MCF 10A (cell line): Measurements from ENCODE around the gene ATP8B3. TPM values are rescaled to one million over a fixed set of nuclear protein-coding genes. Genes with fewer than 3 reads are reported as not detected.

Source experiments
- BruUV-seq: library from RNA; stranded (reverse); fragments of 400-500 nt; replicated peaks from 2 replicates; lab custom pipeline; 2021; lab: Mats Ljungman, UMichigan
- CTCF ChIA-PET: fragments of 300-600 bp; sonication (Branson Sonifier 250); formaldehyde crosslinking; extraction: SDS; loops from one replicate; lab custom pipeline; 2021; ENCODE audit warnings: antibody characterized with exemption, inconsistent platforms; lab: Yijun Ruan, JAX
- POLR2A ChIA-PET: fragments of 300-600, 350-650 bp; sonication (Branson Sonifier 250); formaldehyde crosslinking; extraction: SDS; loops from one replicate; lab custom pipeline; 2020; ENCODE audit warnings: antibody characterized with exemption, inconsistent platforms; lab: Yijun Ruan, JAX
- DNase-seq: peaks from one replicate; pipeline ENCODE4 v3.0.0-alpha.2; 2018; ENCODE audit not compliant: unreplicated experiment
- H3K27ac Mint-ChIP-seq: one replicate; pipeline ENCODE4 v1.8.0; 2022; ENCODE audit warnings: mild to moderate bottlenecking, low read depth, mixed read lengths; ENCODE audit not compliant: unreplicated experiment
- H3K27me3 Mint-ChIP-seq: one replicate; pipeline ENCODE4 v1.8.0; 2022; ENCODE audit warnings: mixed read lengths; ENCODE audit not compliant: insufficient read depth, unreplicated experiment
- H3K36me3 Mint-ChIP-seq: one replicate; pipeline ENCODE4 v1.8.0; 2022; ENCODE audit warnings: mild to moderate bottlenecking, moderate library complexity, mixed read lengths; ENCODE audit not compliant: insufficient read depth, unreplicated experiment
- H3K4me1 Mint-ChIP-seq: one replicate; pipeline ENCODE4 v1.8.0; 2022; ENCODE audit warnings: mixed read lengths; ENCODE audit not compliant: insufficient read depth, unreplicated experiment
- H3K4me3 Mint-ChIP-seq: one replicate; pipeline ENCODE4 v1.8.0; 2022; ENCODE audit warnings: mild to moderate bottlenecking, moderate library complexity, mixed read lengths; ENCODE audit not compliant: unreplicated experiment
- H3K9me3 Mint-ChIP-seq: one replicate; pipeline ENCODE4 v1.8.0; 2022; ENCODE audit warnings: mixed read lengths; ENCODE audit not compliant: unreplicated experiment
- intact Hi-C: fragments of 100-400 bp; cut with micrococcal nuclease; formaldehyde crosslinking; loops from 2 replicates; pipeline ENCODE4 v1.14.1; 2022
- total RNA-seq: library from RNA; stranded (reverse); gene quantifications from 2 replicates; pipeline ENCODE4 v1.2.3, GENCODE V29; 2022
- TF ChIP-seq, protein P1 (sequence below): fragments of 200-600 bp; IDR thresholded peaks from one replicate; pipeline ENCODE4 v1.8.0; 2022; ENCODE audit warnings: antibody characterized with exemption, mild to moderate bottlenecking; ENCODE audit not compliant: unreplicated experiment

The ATP8B3 gene
- total RNA-seq, 1 experiment from 2014 or later, result 9.3 TPM

DNA sequence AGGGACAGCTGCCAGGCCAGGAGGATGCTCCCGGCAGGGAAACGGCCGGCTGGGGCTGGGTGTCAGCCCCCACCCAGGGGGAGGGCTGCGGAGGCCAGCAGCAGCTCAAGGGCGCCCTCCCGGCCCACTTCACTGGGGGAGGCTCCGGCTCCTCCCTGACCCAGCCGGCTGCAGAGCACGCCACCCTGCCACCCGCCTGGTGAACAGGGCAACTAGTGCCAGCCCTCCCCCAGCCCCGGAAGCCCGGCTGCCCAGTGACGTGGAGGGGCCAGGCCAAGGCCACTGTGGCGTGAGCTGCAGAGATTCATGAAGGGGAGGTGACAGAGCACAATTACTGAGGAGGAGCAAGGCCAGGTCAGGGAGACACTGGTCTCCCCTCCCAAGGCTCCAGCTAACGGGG lies 21.5 kb upstream of the ATP8B3 start:
- intact Hi-C loops, result no loop called here
- DNase-seq, result no peak
- no peak overlapping the region for H3K27ac Mint-ChIP-seq
- H3K27me3 Mint-ChIP-seq, result no peaks in the 10 kb centered on the region
- H3K4me3 Mint-ChIP-seq, result no peak overlapping the region
- ChIA-PET CTCF (interaction anchor here (0.5 kb wide), 1 partner anchor 10 kb away, joined by 6 read pairs; no protein-coding TSS in a partner anchor), POLR2A (interaction anchor here (0.6 kb wide), 1 partner anchor 301 kb away, joined by 3 read pairs; no protein-coding TSS in a partner anchor)
- H3K36me3 Mint-ChIP-seq, result peaks cover 27% of the 10 kb centered on the region
- TF ChIP-seq, protein P1, sequence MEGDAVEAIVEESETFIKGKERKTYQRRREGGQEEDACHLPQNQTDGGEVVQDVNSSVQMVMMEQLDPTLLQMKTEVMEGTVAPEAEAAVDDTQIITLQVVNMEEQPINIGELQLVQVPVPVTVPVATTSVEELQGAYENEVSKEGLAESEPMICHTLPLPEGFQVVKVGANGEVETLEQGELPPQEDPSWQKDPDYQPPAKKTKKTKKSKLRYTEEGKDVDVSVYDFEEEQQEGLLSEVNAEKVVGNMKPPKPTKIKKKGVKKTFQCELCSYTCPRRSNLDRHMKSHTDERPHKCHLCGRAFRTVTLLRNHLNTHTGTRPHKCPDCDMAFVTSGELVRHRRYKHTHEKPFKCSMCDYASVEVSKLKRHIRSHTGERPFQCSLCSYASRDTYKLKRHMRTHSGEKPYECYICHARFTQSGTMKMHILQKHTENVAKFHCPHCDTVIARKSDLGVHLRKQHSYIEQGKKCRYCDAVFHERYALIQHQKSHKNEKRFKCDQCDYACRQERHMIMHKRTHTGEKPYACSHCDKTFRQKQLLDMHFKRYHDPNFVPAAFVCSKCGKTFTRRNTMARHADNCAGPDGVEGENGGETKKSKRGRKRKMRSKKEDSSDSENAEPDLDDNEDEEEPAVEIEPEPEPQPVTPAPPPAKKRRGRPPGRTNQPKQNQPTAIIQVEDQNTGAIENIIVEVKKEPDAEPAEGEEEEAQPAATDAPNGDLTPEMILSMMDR, result no peak
- BruUV-seq, result no TSS peak
- no peaks in the 10 kb centered on the region for H3K4me1 Mint-ChIP-seq
- no peaks in the 10 kb centered on the region for H3K9me3 Mint-ChIP-seq

- no peaks in the 10 kb centered on the region for H3K27me3 Mint-ChIP-seq
- intact Hi-C loops, result no loop called here
- no TSS peak for BruUV-seq
- ChIA-PET CTCF (interaction anchor here (0.7 to 0.9 kb wide), 2 partner anchors 12 to 286 kb away, joined by 3 to 4 read pairs; no protein-coding TSS in a partner anchor), POLR2A (no interaction called here)
- peaks cover 27% of the 10 kb centered on the region for H3K36me3 Mint-ChIP-seq
- TF ChIP-seq, protein P1, result no peak
- no peak for DNase-seq
- H3K4me1 Mint-ChIP-seq, result no peaks in the 10 kb centered on the region
- H3K9me3 Mint-ChIP-seq, result no peaks in the 10 kb centered on the region
- H3K27ac Mint-ChIP-seq, result no peak overlapping the region
- no peak overlapping the region for H3K4me3 Mint-ChIP-seq
These were observed 20.1 kb upstream of the ATP8B3 start for GRCh38 chr19:1832046-1832663.

DNA sequence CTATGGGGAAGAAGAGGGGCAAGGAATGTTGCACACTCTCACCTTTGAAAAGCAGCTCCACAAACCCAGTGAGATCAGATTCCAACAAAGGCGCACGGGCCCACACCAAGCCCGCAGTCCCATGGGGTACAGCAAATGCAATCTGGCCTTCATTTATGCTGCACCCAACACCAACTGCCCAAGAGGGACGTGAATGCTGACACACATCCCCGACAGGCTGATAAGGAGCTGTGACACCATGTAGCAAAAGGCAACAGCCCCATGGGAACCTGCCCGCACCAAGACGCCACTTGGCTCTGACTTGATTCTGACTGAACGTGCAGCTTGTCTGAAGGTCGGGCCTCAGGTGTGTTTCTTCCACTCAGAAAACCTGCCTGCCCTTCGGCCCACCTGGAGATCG lies 18.9 kb upstream of the ATP8B3 start:
- no peak for DNase-seq
- Mint-ChIP-seq H3K4me1 (peaks cover 1% of the 10 kb centered on the region), H3K36me3 (peaks cover 25% of the 10 kb centered on the region), H3K4me3 (no peak overlapping the region), H3K27me3 (no peaks in the 10 kb centered on the region), H3K27ac (no peak overlapping the region), H3K9me3 (no peaks in the 10 kb centered on the region)
- ChIA-PET CTCF (interaction anchor here (0.9 to 2.0 kb wide), 3 partner anchors 8 to 64 kb away, joined by 3 to 10 read pairs (median 3); no protein-coding TSS in a partner anchor), POLR2A (no interaction called here)
- TF ChIP-seq, protein P1, result no peak
- intact Hi-C loops, result no loop called here
- BruUV-seq, result no TSS peak

DNA sequence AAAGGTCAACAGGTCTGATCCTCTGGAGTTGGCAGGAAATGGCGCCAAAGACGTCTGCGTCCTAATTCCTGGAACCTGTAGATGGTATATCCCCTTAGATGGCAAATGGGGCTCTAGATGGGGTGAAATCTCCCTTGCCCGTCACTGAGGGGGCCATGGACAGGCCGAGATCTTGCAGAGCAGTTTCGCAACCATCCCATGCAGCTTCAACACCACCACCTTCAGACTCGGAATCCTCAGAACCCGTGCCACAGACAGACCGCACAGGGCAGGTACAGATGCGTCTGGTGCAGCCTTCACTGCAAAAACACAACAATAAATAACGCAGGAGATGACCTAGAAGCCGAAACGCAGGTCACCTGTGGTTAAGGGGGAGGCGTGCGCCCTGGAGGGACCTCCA lies 18.5 kb upstream of the ATP8B3 start:
- ChIA-PET POLR2A (no interaction called here), CTCF (interaction anchor here (0.8 to 2.0 kb wide), 5 partner anchors 8 to 668 kb away, joined by 3 to 10 read pairs (median 3); no protein-coding TSS in a partner anchor)
- BruUV-seq, result no TSS peak
- Mint-ChIP-seq H3K27me3 (no peaks in the 10 kb centered on the region), H3K4me1 (peaks cover 4% of the 10 kb centered on the region), H3K36me3 (peaks cover 30% of the 10 kb centered on the region), H3K4me3 (no peak overlapping the region), H3K9me3 (no peaks in the 10 kb centered on the region), H3K27ac (no peak overlapping the region)
- intact Hi-C loops, result no loop called here
- TF ChIP-seq, protein P1, result no peak
- DNase-seq, result no peak
